HepG2 (cell line): ENCODE results near the gene TLK1. TPM values are rescaled to one million over a fixed set of nuclear protein-coding genes. Genes with fewer than 3 reads are reported as not detected.
A peak's percentile ranks its signal among the peaks of the same experiment; 100 is the strongest.

ENCODE experiments used
- BRD4 ChIP-seq: sonication (generic); formaldehyde crosslinking; IDR thresholded peaks from 2 replicates; pipeline ENCODE4 v1.4.0; 2020; ENCODE audit warnings: missing genetic modification reagents
- CBFB ChIP-seq: sonication (generic); formaldehyde crosslinking; IDR thresholded peaks from 2 replicates; pipeline ENCODE4 v1.4.0; 2020; ENCODE audit warnings: missing genetic modification reagents
- ELF4 ChIP-seq: sonication (generic); formaldehyde crosslinking; IDR thresholded peaks from 2 replicates; pipeline ENCODE4 v1.5.0; 2020; ENCODE audit warnings: missing genetic modification reagents, mild to moderate bottlenecking, moderate library complexity, borderline replicate concordance
- FOXA3 ChIP-seq: IDR thresholded peaks from 2 replicates; pipeline ENCODE4 v1.6.1; 2016; ENCODE audit warnings: missing genetic modification reagents, missing compliant biosample characterization
- FOXP4 ChIP-seq: sonication (generic); formaldehyde crosslinking; IDR thresholded peaks from 2 replicates; pipeline ENCODE4 v1.4.0; 2020; ENCODE audit warnings: missing genetic modification reagents
- GATAD1 ChIP-seq: IDR thresholded peaks from 2 replicates; pipeline ENCODE4 v1.6.1; 2016; ENCODE audit warnings: missing genetic modification reagents, missing compliant biosample characterization
- KDM2A ChIP-seq: sonication (generic); formaldehyde crosslinking; IDR thresholded peaks from 2 replicates; pipeline ENCODE4 v1.4.0; 2020; ENCODE audit warnings: low read depth, missing genetic modification reagents, borderline replicate concordance
- KLF13 ChIP-seq: sonication (generic); formaldehyde crosslinking; IDR thresholded peaks from 2 replicates; pipeline ENCODE4 v1.4.0; 2020; ENCODE audit warnings: mild to moderate bottlenecking, missing genetic modification reagents
- SNAPC2 ChIP-seq: sonication (generic); formaldehyde crosslinking; IDR thresholded peaks from 2 replicates; pipeline ENCODE4 v1.8.1; 2022; ENCODE audit warnings: mild to moderate bottlenecking, missing genetic modification reagents
- THAP7 ChIP-seq: sonication (generic); formaldehyde crosslinking; IDR thresholded peaks from 2 replicates; pipeline ENCODE4 v1.8.1; 2023; ENCODE audit warnings: mild to moderate bottlenecking, missing genetic modification reagents
- USF2 ChIP-seq, 2 experiments: sonication (generic) in 1 of 2; formaldehyde crosslinking in 1 of 2; IDR thresholded peaks; 2 replicates each; pipeline versions ENCODE4 v1.5.1 to v1.6.1; 2011 to 2020; ENCODE audit warnings: borderline replicate concordance in 1 of 2, low read depth in 1 of 2, low read length in 1 of 2, mild to moderate bottlenecking in 1 of 2, missing genetic modification reagents in 1 of 2, moderate library complexity in 1 of 2
- YEATS2 ChIP-seq: sonication (generic); formaldehyde crosslinking; IDR thresholded peaks from 2 replicates; pipeline ENCODE4 v1.4.0; 2020; ENCODE audit warnings: missing genetic modification reagents, borderline replicate concordance
- ZBTB7A ChIP-seq: sonication (generic); formaldehyde crosslinking; IDR thresholded peaks from 2 replicates; pipeline ENCODE4 v1.8.0; 2022; ENCODE audit warnings: mild to moderate bottlenecking, missing genetic modification reagents
- ZFP1 ChIP-seq: IDR thresholded peaks from 2 replicates; pipeline ENCODE4 v1.6.1; 2016
- ZMAT5 ChIP-seq: sonication (generic); formaldehyde crosslinking; IDR thresholded peaks from 2 replicates; pipeline ENCODE4 v1.5.0; 2020; ENCODE audit warnings: mild to moderate bottlenecking, low read depth, missing genetic modification reagents, borderline replicate concordance
- ZMYM2 ChIP-seq: sonication (generic); formaldehyde crosslinking; IDR thresholded peaks from 2 replicates; pipeline ENCODE4 v1.8.0; 2022; ENCODE audit warnings: mild to moderate bottlenecking, missing genetic modification reagents
- ZNF329 ChIP-seq: sonication (generic); formaldehyde crosslinking; IDR thresholded peaks from 2 replicates; pipeline ENCODE4 v1.9.0; 2021; ENCODE audit warnings: low read depth, mild to moderate bottlenecking, missing genetic modification reagents
- ZNF432 ChIP-seq: sonication (generic); formaldehyde crosslinking; IDR thresholded peaks from 2 replicates; pipeline ENCODE4 v1.5.0; 2020; ENCODE audit warnings: missing genetic modification reagents, mild to moderate bottlenecking, borderline replicate concordance
- ZNF577 ChIP-seq: sonication (generic); formaldehyde crosslinking; IDR thresholded peaks from 2 replicates; pipeline ENCODE4 v1.4.0; 2020; ENCODE audit warnings: mild to moderate bottlenecking, low read depth, missing genetic modification reagents, borderline replicate concordance
- ZNF710 ChIP-seq: sonication (generic); formaldehyde crosslinking; IDR thresholded peaks from 2 replicates; pipeline ENCODE4 v1.5.0; 2020; ENCODE audit warnings: mild to moderate bottlenecking, missing genetic modification reagents, borderline replicate concordance
- ZNF839 ChIP-seq: sonication (generic); formaldehyde crosslinking; IDR thresholded peaks from 2 replicates; pipeline ENCODE4 v1.4.0; 2020; ENCODE audit warnings: missing genetic modification reagents, mild to moderate bottlenecking, borderline replicate concordance
- polyA plus RNA-seq, 8 experiments: library from polyadenylated mRNA; depleted of rRNA in 3 of 8; stranded (reverse) in 7 of 8; unstranded in 1 of 8; fragments of >200 nt; fragmentation: Illumina TruSeq in 4 of 8; extraction: Trizol in 4 of 8; gene quantifications; 2 replicates each; pipeline versions ENCODE4 v1.2.1 to v1.2.3, GENCODE V29; 2011 to 2016; ENCODE audit warnings: low read depth in 4 of 8, missing spikeins in 1 of 8, mixed read lengths in 1 of 8; ENCODE audit not compliant: insufficient read depth in 1 of 8
- total RNA-seq, 5 experiments: library from RNA; depleted of rRNA; stranded (reverse); fragments of >200 nt; fragmentation: Illumina TruSeq; extraction: Trizol; gene quantifications; 2 replicates each; pipeline ENCODE4 v1.2.3, GENCODE V29; 2016; ENCODE audit warnings: low read depth in 1 of 5

Gene TLK1
- total and polyA plus RNA-seq, 2 of the 13 experiments (the other 11 are each of a cell fraction or from before 2014, with no cell fraction given): 16.8 to 28.7 TPM

GRCh38 chr2:170973492-170974303 is 187.0 kb downstream of the TLK1 start (continued):
- TF ChIP-seq CBFB (CRISPR knock-in tag): peak; percentile 41; the same call in 1 of the 2 replicates
- no peak for TF ChIP-seq THAP7 (CRISPR knock-in tag)
- TF ChIP-seq ZNF839 (CRISPR knock-in tag): no peak; the same call in 1 of the 2 replicates
- peak; percentile 73; the same call in 1 of the 2 replicates for TF ChIP-seq ZMYM2 (CRISPR knock-in tag)
- TF ChIP-seq ZFP1: 0 out of 2 replicates have a peak, but pooled peaks have one; percentile 46
- TF ChIP-seq FOXP4: peak; percentile 63; the same call in 1 of the 2 replicates
- peak; percentile 49; the same call in 1 of the 2 replicates for TF ChIP-seq BRD4
- no peak for TF ChIP-seq ZNF577 (CRISPR knock-in tag)
- TF ChIP-seq KLF13 (CRISPR knock-in tag): 0 out of 2 replicates have a peak, but pooled peaks have one; percentile 18
- TF ChIP-seq ZNF710 (CRISPR knock-in tag): 0 out of 2 replicates have a peak, but pooled peaks have one; percentile 21
- peak; percentile 39; the same call in 1 of the 2 replicates for TF ChIP-seq FOXA3 (CRISPR knock-in tag)
- no peak for TF ChIP-seq ZMAT5
- TF ChIP-seq YEATS2 (CRISPR knock-in tag): peak; percentile 53; the same call in 1 of the 2 replicates
- TF ChIP-seq ZNF432 (CRISPR knock-in tag): no peak
- TF ChIP-seq GATAD1: peak; percentile 50
- peak; percentile 93 for TF ChIP-seq KDM2A (CRISPR knock-in tag)
- TF ChIP-seq USF2 (IDR thresholded peaks at IDR 0.05; ENCODE audit: low read depth, low read length): no peak
- no peak for TF ChIP-seq USF2 (CRISPR knock-in tag; IDR thresholded peaks at IDR 0.05; ENCODE audit: borderline replicate concordance)
- TF ChIP-seq SNAPC2 (CRISPR knock-in tag): peak; percentile 29; the same call in 1 of the 2 replicates
- TF ChIP-seq ZBTB7A (CRISPR knock-in tag): peak; percentile 62; the same call in 1 of the 2 replicates
- TF ChIP-seq ZNF329 (CRISPR knock-in tag): no peak
- TF ChIP-seq ELF4 (CRISPR knock-in tag): no peak; the same call in 1 of the 2 replicates
